ENCODE measurements around the gene RPL10. TPM values are rescaled to one million over a fixed set of nuclear protein-coding genes. Genes with fewer than 3 reads are reported as not detected.

RPL10 gene
- total and polyA plus RNA-seq, 4 experiments from 2014 or later = 4,018 to 5,740 (median 5,272) TPM

- H3K9me3 ChIP-seq (ENCODE audit: control insufficient read depth in 1 of 2, low read length in 2 of 2) = no peaks in the 10 kb centered on the region
- peaks cover 8% of the 10 kb centered on the region for H3K36me3 ChIP-seq (ENCODE audit: insufficient read depth, low read length)
- intact Hi-C loops (cut with micrococcal nuclease) = loop anchor here (2.0 to 5.0 kb wide), 3 partner anchors 15 to 48 kb away; partner anchors contain the start of genes ATP6AP1, LAGE3 and SLC10A3
- POLR2A ChIA-PET (ENCODE audit: partially characterized antibody) = interaction anchor here (0.6 to 8.5 kb wide), 6 partner anchors 13 to 46 kb away, joined by 3 to 42 read pairs (median 4); partner anchors contain the start of genes PLXNA3, RPL10 and SLC10A3
- H3K27me3 ChIP-seq (ENCODE audit: insufficient read depth, low read length) = no peaks in the 10 kb centered on the region
- Mint-ChIP-seq H3K36me3 (peaks cover 3 to 20% of the 10 kb centered on the region in 2 donors), H3K27me3 (no peaks in the 10 kb centered on the region), H3K9me3 (no peaks in the 10 kb centered on the region), H3K27ac (peak within 1 kb of the TSS; percentile 81 to 95 (median 89)), H3K4me3 (peak within 1 kb of the TSS; percentile 63 to 86 (median 77)), H3K4me1 (peaks cover 7 to 51% (median 23%) of the 10 kb centered on the region in 4 donors)
- peak within 1 kb of the TSS; percentile 69 for H3K27ac ChIP-seq (ENCODE audit: low read depth, low read length)
- peak within 1 kb of the TSS; percentile 3 to 45 for H3K4me3 ChIP-seq (ENCODE audit: low read length in 2 of 2)
- H3K4me1 ChIP-seq (ENCODE audit: insufficient read depth, low read length) = peaks cover 49% of the 10 kb centered on the region
- CTCF ChIA-PET (ENCODE audit: partially characterized antibody) = no interaction called here
- DNase-seq = peak; percentile 59 to 67 (median 62)
Measured at GRCh38 chrX:154443992-154444754, 46.0 kb downstream of the RPL10 start, which contains the start of gene FAM50A. FAM50A (plus strand) TSS chrX:154444141; CDS start chrX:154444236, 95 bp downstream.

GRCh38 chrX:154444755-154445246 lies 46.6 kb downstream of the RPL10 start:
- no peaks in the 10 kb centered on the region for H3K9me3 ChIP-seq (ENCODE audit: control insufficient read depth in 1 of 2, low read length in 2 of 2)
- H3K36me3 ChIP-seq (ENCODE audit: insufficient read depth, low read length) = peaks cover 9% of the 10 kb centered on the region
- H3K27ac ChIP-seq (ENCODE audit: low read depth, low read length) = peak overlapping the region; percentile 67
- H3K9me3 Mint-ChIP-seq = no peaks in the 10 kb centered on the region
- no peaks in the 10 kb centered on the region for H3K27me3 Mint-ChIP-seq
- POLR2A ChIA-PET (ENCODE audit: partially characterized antibody) = interaction anchor here (0.6 to 8.5 kb wide), 4 partner anchors 13 to 45 kb away, joined by 3 to 42 read pairs (median 6); partner anchors contain the start of genes PLXNA3 and SLC10A3
- peak overlapping the region; percentile 3 to 58 (median 29) for H3K4me3 Mint-ChIP-seq
- intact Hi-C loops (cut with micrococcal nuclease) = loop anchor here (2.0 to 5.0 kb wide), 3 partner anchors 16 to 48 kb away; partner anchors contain the start of genes ATP6AP1, LAGE3 and SLC10A3
- H3K36me3 Mint-ChIP-seq = peaks cover 3 to 20% of the 10 kb centered on the region in 2 donors
- peak overlapping the region; percentile 3 to 45 for H3K4me3 ChIP-seq (ENCODE audit: low read length in 2 of 2)
- peaks cover 7 to 48% (median 23%) of the 10 kb centered on the region in 4 donors for H3K4me1 Mint-ChIP-seq
- H3K4me1 ChIP-seq (ENCODE audit: insufficient read depth, low read length) = peaks cover 49% of the 10 kb centered on the region
- DNase-seq = no peak
- no peaks in the 10 kb centered on the region for H3K27me3 ChIP-seq (ENCODE audit: insufficient read depth, low read length)
- H3K27ac Mint-ChIP-seq = peak overlapping the region in 5 of 7 donors; percentile 4 to 68 (median 22)
- CTCF ChIA-PET (ENCODE audit: partially characterized antibody) = interaction anchor here (0.7 kb wide), 1 partner anchor 30 kb away, joined by 3 read pairs; no protein-coding TSS in a partner anchor

- H3K4me3 Mint-ChIP-seq = peak overlapping the region in 1 of 8 donors; percentile 35
- Histone ChIP-seq H3K27ac (ENCODE audit: low read depth, low read length) (no peak overlapping the region), H3K4me3 (ENCODE audit: low read length in 2 of 2) (no peak overlapping the region), H3K4me1 (ENCODE audit: insufficient read depth, low read length) (peaks cover 42% of the 10 kb centered on the region), H3K9me3 (ENCODE audit: control insufficient read depth in 1 of 2, low read length in 2 of 2) (no peaks in the 10 kb centered on the region), H3K36me3 (ENCODE audit: insufficient read depth, low read length) (peaks cover 12% of the 10 kb centered on the region), H3K27me3 (ENCODE audit: insufficient read depth, low read length) (no peaks in the 10 kb centered on the region)
- H3K27ac Mint-ChIP-seq = peak overlapping the region in 2 of 7 donors; percentile 52 to 61
- POLR2A ChIA-PET (ENCODE audit: partially characterized antibody) = interaction anchor here (0.9 to 8.5 kb wide), 4 partner anchors 13 to 48 kb away, joined by 4 to 42 read pairs (median 4); partner anchors contain the start of genes PLXNA3 and RPL10
- H3K27me3 Mint-ChIP-seq = no peaks in the 10 kb centered on the region
- intact Hi-C loops (cut with micrococcal nuclease) = loop anchor here (2.0 kb wide), 1 partner anchor 17 kb away; the partner anchor contains the start of gene ATP6AP1
- CTCF ChIA-PET (ENCODE audit: partially characterized antibody) = interaction anchor here (1.1 kb wide), 1 partner anchor 47 kb away, joined by 3 read pairs; the partner anchor contains the start of gene RPL10
- peaks cover 7 to 48% (median 19%) of the 10 kb centered on the region in 4 donors for H3K4me1 Mint-ChIP-seq
- DNase-seq = no peak
- H3K36me3 Mint-ChIP-seq = peaks cover 3 to 22% of the 10 kb centered on the region in 2 donors
- no peaks in the 10 kb centered on the region for H3K9me3 Mint-ChIP-seq
Measured at GRCh38 chrX:154445776-154446175, 47.6 kb downstream of the RPL10 start.

- ChIA-PET POLR2A (ENCODE audit: partially characterized antibody) (interaction anchor here (0.9 to 8.5 kb wide), 4 partner anchors 12 to 48 kb away, joined by 3 to 42 read pairs (median 4); partner anchors contain the start of genes PLXNA3, RPL10 and TAFAZZIN), CTCF (ENCODE audit: partially characterized antibody) (interaction anchor here (1.1 kb wide), 1 partner anchor 47 kb away, joined by 3 read pairs; the partner anchor contains the start of gene RPL10)
- H3K36me3 Mint-ChIP-seq = peaks cover 3 to 18% of the 10 kb centered on the region in 2 donors
- H3K27me3 ChIP-seq (ENCODE audit: insufficient read depth, low read length) = no peaks in the 10 kb centered on the region
- intact Hi-C loops (cut with micrococcal nuclease) = no loop called here
- peak overlapping the region in 1 of 7 donors; percentile 68 for H3K27ac Mint-ChIP-seq
- no peaks in the 10 kb centered on the region for H3K27me3 Mint-ChIP-seq
- peaks cover 36% of the 10 kb centered on the region for H3K4me1 ChIP-seq (ENCODE audit: insufficient read depth, low read length)
- H3K9me3 Mint-ChIP-seq = no peaks in the 10 kb centered on the region
- peaks cover 13% of the 10 kb centered on the region for H3K36me3 ChIP-seq (ENCODE audit: insufficient read depth, low read length)
- no peak overlapping the region for H3K4me3 Mint-ChIP-seq
- no peak for DNase-seq
- H3K4me3 ChIP-seq (ENCODE audit: low read length in 2 of 2) = no peak overlapping the region
- H3K27ac ChIP-seq (ENCODE audit: low read depth, low read length) = no peak overlapping the region
- peaks cover 7 to 41% (median 14%) of the 10 kb centered on the region in 4 donors for H3K4me1 Mint-ChIP-seq
- no peaks in the 10 kb centered on the region for H3K9me3 ChIP-seq (ENCODE audit: control insufficient read depth in 1 of 2, low read length in 2 of 2)
Measured at GRCh38 chrX:154446430-154446829, 48.3 kb downstream of the RPL10 start.

- no peaks in the 10 kb centered on the region for H3K9me3 ChIP-seq (ENCODE audit: control insufficient read depth in 1 of 2, low read length in 2 of 2)
- POLR2A ChIA-PET (ENCODE audit: partially characterized antibody) = interaction anchor here (8.5 kb wide), 1 partner anchor 10 kb away, joined by 42 read pairs; the partner anchor contains the start of gene PLXNA3
- H3K9me3 Mint-ChIP-seq = no peaks in the 10 kb centered on the region
- peaks cover 18% of the 10 kb centered on the region for H3K4me1 ChIP-seq (ENCODE audit: insufficient read depth, low read length)
- H3K27ac Mint-ChIP-seq = no peak overlapping the region
- peaks cover 3 to 12% of the 10 kb centered on the region in 2 donors for H3K36me3 Mint-ChIP-seq
- H3K27me3 ChIP-seq (ENCODE audit: insufficient read depth, low read length) = no peaks in the 10 kb centered on the region
- peaks cover 13% of the 10 kb centered on the region for H3K36me3 ChIP-seq (ENCODE audit: insufficient read depth, low read length)
- no peak overlapping the region for H3K27ac ChIP-seq (ENCODE audit: low read depth, low read length)
- CTCF ChIA-PET (ENCODE audit: partially characterized antibody) = no interaction called here
- H3K4me3 ChIP-seq (ENCODE audit: low read length in 2 of 2) = no peak overlapping the region
- DNase-seq = no peak
- H3K4me3 Mint-ChIP-seq = no peak overlapping the region
- intact Hi-C loops (cut with micrococcal nuclease) = no loop called here
- no peaks in the 10 kb centered on the region for H3K27me3 Mint-ChIP-seq
- H3K4me1 Mint-ChIP-seq = peaks cover 3 to 22% (median 3%) of the 10 kb centered on the region in 4 donors
Measured at GRCh38 chrX:154448484-154448883, 50.3 kb downstream of the RPL10 start.

- Histone ChIP-seq H3K4me1 (ENCODE audit: insufficient read depth, low read length) (peaks cover 15% of the 10 kb centered on the region), H3K27ac (ENCODE audit: low read depth, low read length) (no peak overlapping the region), H3K4me3 (ENCODE audit: low read length in 2 of 2) (no peak overlapping the region), H3K36me3 (ENCODE audit: insufficient read depth, low read length) (peaks cover 13% of the 10 kb centered on the region), H3K27me3 (ENCODE audit: insufficient read depth, low read length) (no peaks in the 10 kb centered on the region), H3K9me3 (ENCODE audit: control insufficient read depth in 1 of 2, low read length in 2 of 2) (no peaks in the 10 kb centered on the region)
- intact Hi-C loops (cut with micrococcal nuclease) = no loop called here
- Mint-ChIP-seq H3K27ac (no peak overlapping the region), H3K4me3 (no peak overlapping the region), H3K9me3 (peaks cover 0 to 4% (median 0%) of the 10 kb centered on the region in 8 donors), H3K36me3 (peaks cover 3 to 12% of the 10 kb centered on the region in 2 donors), H3K27me3 (no peaks in the 10 kb centered on the region), H3K4me1 (peaks cover 0 to 20% (median 3%) of the 10 kb centered on the region in 4 donors)
- CTCF ChIA-PET (ENCODE audit: partially characterized antibody) = no interaction called here
- POLR2A ChIA-PET (ENCODE audit: partially characterized antibody) = interaction anchor here (1.4 kb wide), 1 partner anchor 11 kb away, joined by 3 read pairs; no protein-coding TSS in a partner anchor
- DNase-seq = no peak
Measured at GRCh38 chrX:154449618-154450017, 51.4 kb downstream of the RPL10 start.
